H9 (cell line): Measurements from ENCODE around the gene CFAP65. TPM values are rescaled to one million over a fixed set of nuclear protein-coding genes. Genes with fewer than 3 reads are reported as not detected.

Source experiments
- DNase-seq: peaks from one replicate; pipeline ENCODE4 v3.0.0-alpha.2; 2017
- H2AFZ ChIP-seq: one replicate; pipeline ENCODE4 v1.6.1; 2013; ENCODE audit warnings: mild to moderate bottlenecking, low read length, control low read depth, moderate library complexity
- H2AK5ac ChIP-seq: 2 replicates; pipeline ENCODE4 v1.6.1; 2013; ENCODE audit warnings: low read length, control low read depth, mixed read lengths; ENCODE audit not compliant: insufficient read length
- H2BK120ac ChIP-seq: one replicate; pipeline ENCODE4 v1.6.1; 2013; ENCODE audit warnings: low read depth, mild to moderate bottlenecking, low read length, control low read depth, inconsistent platforms; ENCODE audit not compliant: poor library complexity, severe bottlenecking
- H2BK12ac ChIP-seq: 2 replicates; pipeline ENCODE4 v1.6.1; 2013; ENCODE audit warnings: low read length, control low read depth, mixed read lengths, low read depth; ENCODE audit not compliant: insufficient read length
- H2BK15ac ChIP-seq: 2 replicates; pipeline ENCODE4 v1.6.1; 2013; ENCODE audit warnings: low read depth, low read length, control low read depth
- H2BK20ac ChIP-seq: one replicate; pipeline ENCODE4 v1.6.1; 2013; ENCODE audit warnings: low read depth, mild to moderate bottlenecking, low read length, control low read depth, inconsistent platforms; ENCODE audit not compliant: poor library complexity, severe bottlenecking
- H2BK5ac ChIP-seq: 2 replicates; pipeline ENCODE4 v1.6.1; 2013; ENCODE audit warnings: low read length, control low read depth, mixed read lengths; ENCODE audit not compliant: insufficient read length
- H3K14ac ChIP-seq: 2 replicates; pipeline ENCODE4 v1.6.1; 2013; ENCODE audit warnings: low read length, control low read depth; ENCODE audit not compliant: insufficient read depth
- H3K18ac ChIP-seq: 2 replicates; pipeline ENCODE4 v1.6.1; 2013; ENCODE audit warnings: low read depth, mild to moderate bottlenecking, mixed read lengths, low read length, control low read depth; ENCODE audit not compliant: insufficient read length
- H3K23ac ChIP-seq: 2 replicates; pipeline ENCODE4 v1.6.1; 2013; ENCODE audit warnings: low read length, control low read depth, mixed read lengths, low read depth; ENCODE audit not compliant: insufficient read length
- H3K23me2 ChIP-seq: 2 replicates; pipeline ENCODE4 v1.6.1; 2013; ENCODE audit warnings: low read depth, mild to moderate bottlenecking, mixed read lengths, low read length, control low read depth; ENCODE audit not compliant: insufficient read length, poor library complexity, severe bottlenecking
- H3K27ac ChIP-seq: 2 replicates; pipeline ENCODE4 v1.5.1; 2013; ENCODE audit warnings: low read length, control low read depth, mixed read lengths, low read depth; ENCODE audit not compliant: insufficient read length
- H3K27me3 ChIP-seq: 2 replicates; pipeline ENCODE4 v1.6.1; 2013; ENCODE audit warnings: low read length, control low read depth, inconsistent platforms; ENCODE audit not compliant: insufficient read depth
- H3K4ac ChIP-seq: 2 replicates; pipeline ENCODE4 v1.6.1; 2013; ENCODE audit warnings: low read depth, mild to moderate bottlenecking, control low read depth, inconsistent platforms, low read length, moderate library complexity
- H3K4me1 ChIP-seq: 2 replicates; pipeline ENCODE4 v1.6.1; 2013; ENCODE audit warnings: low read length, control low read depth, inconsistent platforms; ENCODE audit not compliant: insufficient read depth
- H3K4me2 ChIP-seq: 2 replicates; pipeline ENCODE4 v1.6.1; 2013; ENCODE audit warnings: low read length, control low read depth, mixed read lengths; ENCODE audit not compliant: insufficient read length, insufficient read depth
- H3K56ac ChIP-seq: 2 replicates; pipeline ENCODE4 v1.6.1; 2013; ENCODE audit warnings: low read depth, mild to moderate bottlenecking, mixed read lengths, low read length, control low read depth; ENCODE audit not compliant: insufficient read length
- H3K79me1 ChIP-seq: 2 replicates; pipeline ENCODE4 v1.6.1; 2013; ENCODE audit warnings: low read depth, mild to moderate bottlenecking, moderate library complexity, low read length, control low read depth, inconsistent platforms; ENCODE audit not compliant: insufficient read depth, poor library complexity, severe bottlenecking
- H3K79me2 ChIP-seq: 2 replicates; pipeline ENCODE4 v1.6.1; 2013; ENCODE audit warnings: low read length, control low read depth, inconsistent platforms; ENCODE audit not compliant: insufficient read depth
- H3K9ac ChIP-seq: 2 replicates; pipeline ENCODE4 v1.6.1; 2013; ENCODE audit warnings: low read length, control low read depth, mixed read lengths; ENCODE audit not compliant: insufficient read length; ENCODE audit errors: extremely low read depth
- H3K9me3 ChIP-seq: one replicate; pipeline ENCODE4 v1.6.1; 2013; ENCODE audit warnings: low read depth, low read length, inconsistent platforms; ENCODE audit not compliant: control insufficient read depth
- H3T11ph ChIP-seq: one replicate; pipeline ENCODE4 v1.6.1; 2013; ENCODE audit warnings: mild to moderate bottlenecking, low read length, control low read depth, inconsistent platforms
- H4K20me1 ChIP-seq: one replicate; pipeline ENCODE4 v1.6.1; 2013; ENCODE audit not compliant: control insufficient read depth, insufficient read length, insufficient read depth
- H4K5ac ChIP-seq: 2 replicates; pipeline ENCODE4 v1.6.1; 2013; ENCODE audit warnings: low read depth, mild to moderate bottlenecking, mixed read lengths, low read length, control low read depth; ENCODE audit not compliant: insufficient read length
- H4K8ac ChIP-seq: replicated peaks from 2 replicates; pipeline ENCODE4 v1.6.1; 2013; ENCODE audit warnings: low read length, control low read depth, mixed read lengths, low read depth; ENCODE audit not compliant: insufficient read length
- H4K91ac ChIP-seq: 2 replicates; pipeline ENCODE4 v1.6.1; 2013; ENCODE audit warnings: low read depth, mild to moderate bottlenecking, moderate library complexity, mixed read lengths, low read length, control low read depth; ENCODE audit not compliant: insufficient read length
- H3K27ac Mint-ChIP-seq, 3 experiments: 2 replicates in 2 of 3; 3 replicates in 1 of 3; pipeline ENCODE4 v1.8.0; 2020 to 2021; ENCODE audit warnings: mixed read lengths in 3 of 3, mild to moderate bottlenecking in 1 of 3, moderate library complexity in 1 of 3
- H3K27me3 Mint-ChIP-seq: 2 replicates; pipeline ENCODE4 v1.8.0; 2021; ENCODE audit warnings: low read depth, mild to moderate bottlenecking, moderate library complexity, mixed read lengths
- H3K36me3 Mint-ChIP-seq, 3 experiments: 2 replicates in 2 of 3; 3 replicates in 1 of 3; pipeline ENCODE4 v1.8.0; 2020 to 2021; ENCODE audit warnings: low read depth in 3 of 3, mixed read lengths in 3 of 3; ENCODE audit not compliant: insufficient read depth in 1 of 3
- H3K4me1 Mint-ChIP-seq, 2 experiments: 2 replicates each; pipeline ENCODE4 v1.8.0; 2020; ENCODE audit warnings: mixed read lengths in 2 of 2
- H3K4me3 Mint-ChIP-seq, 2 experiments: 2 replicates in 1 of 2; 3 replicates in 1 of 2; pipeline ENCODE4 v1.8.0; 2020 to 2021; ENCODE audit warnings: mild to moderate bottlenecking in 2 of 2, mixed read lengths in 2 of 2, moderate library complexity in 1 of 2
- H3K9me3 Mint-ChIP-seq, 2 experiments: 2 replicates in 1 of 2; 3 replicates in 1 of 2; pipeline ENCODE4 v1.8.0; 2020; ENCODE audit warnings: mild to moderate bottlenecking in 2 of 2, mixed read lengths in 2 of 2, moderate library complexity in 1 of 2
- WGBS: extraction: QIAGEN DNeasy Blood & Tissue Kit; methylation state at CpG from one replicate; pipeline ENCODE4 v1.1.7; 2013; ENCODE audit warnings: missing lambda C conversion rate, low lambda C conversion rate, mixed read lengths; ENCODE audit not compliant: insufficient read length; ENCODE audit errors: extremely low coverage; 5-methylcytosine and 5-hydroxymethylcytosine counted together
- total RNA-seq: library from RNA; stranded (reverse); gene quantifications from 2 replicates; pipeline ENCODE4 v1.2.1, GENCODE V29; 2021
- TF ChIP-seq, protein P1 (sequence below): fragments of 200-600 bp; sonication (generic); conservative IDR thresholded peaks from 3 replicates; pipeline ENCODE4 v1.8.0; 2021; ENCODE audit warnings: antibody characterized with exemption, mild to moderate bottlenecking

CFAP65 gene
- total RNA-seq, 1 experiment from 2014 or later = 0.20 TPM

DNA sequence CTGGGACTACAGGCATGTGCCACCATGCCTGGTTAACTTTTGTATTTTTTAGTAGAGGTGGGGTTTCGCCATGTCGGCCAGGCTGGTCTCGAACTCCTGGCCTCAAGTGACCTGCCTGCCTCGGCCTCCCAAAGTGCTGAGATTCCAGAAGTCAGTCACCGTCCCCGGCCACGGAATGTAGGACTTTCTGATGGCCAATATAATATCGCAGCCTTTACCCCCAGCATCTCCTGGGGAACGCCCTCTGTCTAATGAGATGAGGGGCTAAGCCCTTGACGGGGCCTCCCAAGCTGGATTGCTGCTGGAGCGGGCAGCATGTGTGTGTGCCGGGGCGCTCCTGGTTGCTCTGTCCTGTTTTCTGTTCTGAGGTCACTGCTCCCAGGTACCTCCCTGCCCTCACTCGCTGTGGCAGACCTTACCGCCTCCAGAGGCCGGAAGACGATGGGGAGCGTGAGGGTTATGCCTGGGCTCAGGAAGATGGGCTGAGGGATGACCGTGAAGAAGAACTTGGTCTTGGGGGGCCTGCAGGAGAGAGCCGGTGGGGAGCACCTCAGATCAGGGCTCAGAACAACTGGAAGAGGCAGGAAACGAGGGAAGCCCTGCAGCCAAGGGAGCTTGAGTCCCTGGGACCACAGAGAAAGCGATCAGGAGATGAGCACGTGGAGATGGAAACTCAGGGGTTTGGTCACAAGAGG, 9.1 kb downstream of the CFAP65 start:
- Mint-ChIP-seq H3K27me3 (peaks cover 35% of the 10 kb centered on the region), H3K9me3 (no peaks in the 10 kb centered on the region), H3K27ac (no peak overlapping the region; a peak in 1 of 7 replicates), H3K4me1 (peaks cover 4% of the 10 kb centered on the region in 2 experiments), H3K4me3 (no peak overlapping the region), H3K36me3 (no peaks in the 10 kb centered on the region)
- Histone ChIP-seq H2AK5ac (no peak overlapping the region), H3K27me3 (no peaks in the 10 kb centered on the region), H4K20me1 (no peaks in the 10 kb centered on the region), H3K9me3 (no peaks in the 10 kb centered on the region), H2BK5ac (no peak overlapping the region), H3K9ac (no peak overlapping the region), H3T11ph (no peak overlapping the region), H2AFZ (no peak overlapping the region), H3K56ac (no peak overlapping the region), H4K91ac (no peak overlapping the region), H3K79me1 (no peaks in the 10 kb centered on the region), H3K79me2 (no peaks in the 10 kb centered on the region), H2BK15ac (no peak overlapping the region), H3K23me2 (no peaks in the 10 kb centered on the region), H2BK12ac (no peak overlapping the region), H3K4me1 (no peaks in the 10 kb centered on the region), H3K4ac (no peak overlapping the region), H3K18ac (no peak overlapping the region), H3K4me2 (no peak overlapping the region), H4K5ac (no peak overlapping the region), H4K8ac (no peak overlapping the region), H2BK120ac (no peak overlapping the region), H3K27ac (no peak overlapping the region), H2BK20ac (no peak overlapping the region), H3K14ac (no peak overlapping the region), H3K23ac (no peak overlapping the region)
- no peak for DNase-seq
- TF ChIP-seq, protein P1, sequence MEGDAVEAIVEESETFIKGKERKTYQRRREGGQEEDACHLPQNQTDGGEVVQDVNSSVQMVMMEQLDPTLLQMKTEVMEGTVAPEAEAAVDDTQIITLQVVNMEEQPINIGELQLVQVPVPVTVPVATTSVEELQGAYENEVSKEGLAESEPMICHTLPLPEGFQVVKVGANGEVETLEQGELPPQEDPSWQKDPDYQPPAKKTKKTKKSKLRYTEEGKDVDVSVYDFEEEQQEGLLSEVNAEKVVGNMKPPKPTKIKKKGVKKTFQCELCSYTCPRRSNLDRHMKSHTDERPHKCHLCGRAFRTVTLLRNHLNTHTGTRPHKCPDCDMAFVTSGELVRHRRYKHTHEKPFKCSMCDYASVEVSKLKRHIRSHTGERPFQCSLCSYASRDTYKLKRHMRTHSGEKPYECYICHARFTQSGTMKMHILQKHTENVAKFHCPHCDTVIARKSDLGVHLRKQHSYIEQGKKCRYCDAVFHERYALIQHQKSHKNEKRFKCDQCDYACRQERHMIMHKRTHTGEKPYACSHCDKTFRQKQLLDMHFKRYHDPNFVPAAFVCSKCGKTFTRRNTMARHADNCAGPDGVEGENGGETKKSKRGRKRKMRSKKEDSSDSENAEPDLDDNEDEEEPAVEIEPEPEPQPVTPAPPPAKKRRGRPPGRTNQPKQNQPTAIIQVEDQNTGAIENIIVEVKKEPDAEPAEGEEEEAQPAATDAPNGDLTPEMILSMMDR = no peak
- WGBS = no CpG with 5 or more reads among the region's 23 CpGs
